Superior temporal gyrus (tissue), 1 donor: ENCODE data around the gene FAM168A.
"Not testable (repeated sequence)": the region's sequence is repeated elsewhere in the genome, so short reads cannot be mapped to it uniquely, and the experiment has no call there.

ENCODE experiments used
- DNase-seq: peaks from one replicate; pipeline ENCODE4 v3.0.0-alpha.2; 2016; ENCODE audit errors: extremely low spot score

Gene FAM168A

GRCh38 chr11:73468590-73469161 lies 129.2 kb downstream of the FAM168A start:
- no peak for DNase-seq

DNA sequence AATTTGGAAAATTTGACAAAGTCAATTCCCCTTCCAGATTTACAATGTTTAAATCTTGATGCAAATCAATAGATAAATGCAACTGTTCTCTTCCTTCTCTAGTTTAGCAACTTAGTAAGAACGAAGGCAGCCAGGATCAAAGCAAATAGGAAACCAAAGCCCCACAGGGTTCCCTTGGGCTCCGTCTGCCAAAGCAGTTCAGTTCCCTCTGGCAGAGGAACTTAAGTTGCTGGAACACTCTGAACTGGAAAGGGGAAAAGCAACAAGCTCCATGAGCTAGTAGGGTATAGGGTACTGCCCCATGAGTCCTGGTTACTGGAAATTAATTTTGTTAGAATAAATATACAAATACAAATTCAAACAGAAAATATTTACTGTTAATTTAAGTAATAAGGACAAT lies 130.4 kb downstream of the FAM168A start:
- DNase-seq = no peak

GRCh38 chr11:73466643-73467042 lies 131.3 kb downstream of the FAM168A start:
- no peak for DNase-seq

DNA sequence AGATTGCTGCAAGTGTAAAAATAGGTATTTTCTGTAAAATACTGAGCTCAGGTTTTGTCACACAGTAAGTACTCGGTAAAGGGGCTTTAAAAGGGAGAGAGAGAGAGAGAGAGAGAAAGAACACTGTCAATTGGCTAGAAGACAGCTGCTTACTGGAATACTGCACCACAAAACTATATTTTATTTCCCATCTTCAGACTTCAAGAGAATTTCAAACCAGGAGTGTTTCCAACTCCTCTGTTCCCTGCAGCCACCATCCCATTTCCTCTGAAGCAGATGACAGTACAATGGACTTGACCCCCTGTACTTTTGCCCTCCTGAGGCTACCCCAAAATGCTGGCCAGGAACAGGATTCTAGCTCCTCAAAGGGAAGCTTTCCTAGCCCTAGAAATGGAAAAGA lies 132.0 kb downstream of the FAM168A start:
- no peak for DNase-seq

- no peak for DNase-seq
Measured at GRCh38 chr11:73465023-73465675, 132.8 kb downstream of the FAM168A start.

GRCh38 chr11:73464347-73464746 lies 133.6 kb downstream of the FAM168A start:
- DNase-seq = no peak

GRCh38 chr11:73463359-73463758 lies 134.6 kb downstream of the FAM168A start:
- no peak for DNase-seq

DNA sequence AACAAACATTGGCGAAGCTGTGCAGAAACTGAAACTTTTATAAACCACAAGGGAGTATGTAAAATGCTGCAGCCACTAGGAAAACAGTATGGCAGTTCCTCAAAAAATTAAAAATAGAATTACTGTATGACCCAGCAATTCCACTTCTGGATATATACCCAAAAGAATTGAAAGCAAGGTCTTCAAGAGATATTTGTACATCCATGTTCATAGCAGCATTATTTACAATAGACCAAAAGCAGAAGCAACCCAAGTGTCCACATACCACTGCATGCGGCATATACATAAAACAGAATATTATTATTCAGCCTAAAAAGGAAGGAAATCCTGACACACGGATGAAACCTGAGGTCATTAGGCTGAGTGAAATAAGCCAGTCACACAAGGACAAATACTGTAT lies 135.9 kb downstream of the FAM168A start:
- DNase-seq = no peak

- DNase-seq = no peak
Measured at GRCh38 chr11:73461335-73461840, 136.5 kb downstream of the FAM168A start.

DNA sequence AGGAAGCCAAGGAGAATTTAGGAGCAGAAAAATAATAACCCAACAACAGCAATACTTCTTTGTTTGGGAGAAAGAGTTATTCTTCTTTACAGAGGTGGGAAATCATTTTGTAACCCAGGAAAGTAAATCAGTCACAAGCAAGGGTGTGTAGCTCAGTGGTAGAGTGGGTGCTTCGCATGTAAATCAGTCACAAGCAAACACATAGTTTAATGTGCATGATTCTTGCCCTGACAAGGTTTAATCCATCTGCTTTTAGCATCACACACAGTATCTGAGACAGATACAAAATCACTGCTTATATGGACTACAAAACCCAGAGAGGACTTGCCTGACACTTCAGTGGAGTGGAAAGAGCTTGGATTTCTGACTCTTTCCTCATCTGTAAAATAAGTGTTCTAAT lies 139.7 kb downstream of the FAM168A start:
- DNase-seq = no peak

DNA sequence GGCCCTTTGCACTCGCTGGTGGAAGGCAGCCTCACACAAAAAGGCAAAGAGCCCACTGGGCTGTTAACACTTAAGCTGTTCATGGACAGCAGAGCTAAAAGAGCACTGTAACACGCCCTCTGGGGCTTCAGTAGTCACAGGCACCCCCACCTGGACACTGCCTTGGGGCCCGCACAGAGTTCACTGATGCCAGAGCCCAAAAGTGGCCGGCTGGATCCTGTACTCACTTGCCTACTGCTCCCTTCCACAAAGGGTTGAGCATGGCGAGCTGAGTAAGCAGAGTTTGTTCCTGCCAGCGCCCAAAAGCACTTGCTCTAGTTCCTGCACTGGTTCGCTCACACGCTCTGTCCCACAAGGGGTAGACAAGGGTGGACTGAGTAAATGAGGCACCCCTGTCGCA lies 142.9 kb downstream of the FAM168A start:
- no peak for DNase-seq

DNA sequence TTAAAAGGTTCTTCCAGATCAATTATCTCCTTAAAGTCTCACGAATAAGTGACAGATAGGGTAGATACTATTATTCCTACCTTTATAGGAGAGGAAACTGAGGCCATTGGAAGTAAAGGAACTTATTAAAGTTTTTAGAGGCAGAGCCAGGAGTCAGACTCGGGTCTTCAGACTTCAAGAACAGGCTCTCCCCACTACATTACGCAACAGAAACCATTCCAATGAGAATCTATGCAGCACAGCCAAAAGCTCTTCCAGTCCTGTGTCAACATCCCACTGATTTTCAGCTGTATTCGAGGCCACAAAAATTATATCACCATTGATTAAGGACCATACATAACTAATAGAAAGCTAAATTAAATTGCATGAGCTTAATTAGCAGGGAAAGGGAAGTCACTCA lies 144.3 kb downstream of the FAM168A start:
- DNase-seq = no peak

- DNase-seq = no peak
Measured at GRCh38 chr11:73452726-73453125, 145.2 kb downstream of the FAM168A start.

- DNase-seq = no peak
Measured at GRCh38 chr11:73451896-73452295, 146.0 kb downstream of the FAM168A start.

- no peak for DNase-seq
Measured at GRCh38 chr11:73446766-73447165, 151.1 kb downstream of the FAM168A start.

GRCh38 chr11:73445980-73446379 lies 151.9 kb downstream of the FAM168A start:
- DNase-seq = no peak

DNA sequence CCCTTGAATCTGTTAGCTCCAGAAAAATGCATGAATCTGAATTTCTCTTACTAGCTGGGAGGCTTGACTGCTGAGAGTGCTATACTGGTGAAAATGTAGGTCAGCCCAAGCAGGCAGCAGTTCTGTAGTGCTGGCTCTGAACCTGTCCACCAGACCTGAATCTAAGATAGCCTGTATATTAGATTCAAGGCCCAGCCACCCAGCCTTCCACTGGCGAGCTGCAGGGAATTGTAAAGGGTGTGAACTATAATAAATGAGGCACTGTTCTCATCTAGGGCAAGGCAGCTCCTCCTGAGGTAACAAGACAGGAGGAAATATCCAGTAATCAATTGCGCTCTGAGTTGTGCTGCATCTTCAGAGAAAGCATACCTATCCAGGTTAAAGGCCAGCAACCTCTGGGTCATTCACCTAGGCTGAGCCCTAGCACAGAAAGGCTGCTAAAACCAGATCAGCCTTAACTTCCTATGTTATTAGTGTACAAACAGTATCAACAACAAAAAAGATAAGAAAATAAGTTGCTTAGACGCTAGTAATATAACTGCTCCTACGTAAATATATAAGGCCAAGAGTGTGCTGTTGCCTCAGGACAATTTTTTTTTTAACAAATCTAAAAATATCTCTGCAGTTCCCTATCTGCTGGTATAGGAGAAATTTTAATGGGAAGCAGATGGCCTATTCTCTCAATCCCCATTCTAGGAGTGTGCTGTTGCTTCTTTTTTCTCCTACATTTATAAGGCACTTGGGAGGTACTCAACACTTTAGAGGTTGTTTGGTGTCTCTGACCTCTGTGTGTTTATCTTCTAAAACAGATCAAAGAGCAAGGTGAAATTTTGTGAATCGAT lies 158.7 kb downstream of the FAM168A start:
- no peak for DNase-seq

DNA sequence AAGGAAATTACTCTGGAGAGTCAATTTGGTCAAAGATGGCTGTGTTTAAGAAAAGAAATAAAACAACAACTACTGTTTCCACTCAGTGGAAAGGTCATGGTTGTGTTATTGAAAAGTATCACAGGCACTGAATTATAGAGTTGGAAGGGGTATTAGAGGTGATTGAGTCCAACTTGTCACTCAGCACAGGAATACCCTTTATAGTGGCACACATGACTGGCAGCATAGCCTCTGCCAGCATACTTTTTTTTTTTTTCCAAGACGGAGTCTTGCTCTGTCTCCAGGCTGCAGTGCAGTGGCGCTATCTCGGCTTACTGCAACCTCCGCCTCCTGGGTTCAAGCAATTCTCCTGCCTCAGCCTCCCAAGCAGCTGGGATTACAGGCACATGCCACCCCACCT lies 161.1 kb downstream of the FAM168A start:
- DNase-seq = not testable (repeated sequence)

GRCh38 chr11:73431396-73431795 lies 166.5 kb downstream of the FAM168A start:
- no peak for DNase-seq

DNA sequence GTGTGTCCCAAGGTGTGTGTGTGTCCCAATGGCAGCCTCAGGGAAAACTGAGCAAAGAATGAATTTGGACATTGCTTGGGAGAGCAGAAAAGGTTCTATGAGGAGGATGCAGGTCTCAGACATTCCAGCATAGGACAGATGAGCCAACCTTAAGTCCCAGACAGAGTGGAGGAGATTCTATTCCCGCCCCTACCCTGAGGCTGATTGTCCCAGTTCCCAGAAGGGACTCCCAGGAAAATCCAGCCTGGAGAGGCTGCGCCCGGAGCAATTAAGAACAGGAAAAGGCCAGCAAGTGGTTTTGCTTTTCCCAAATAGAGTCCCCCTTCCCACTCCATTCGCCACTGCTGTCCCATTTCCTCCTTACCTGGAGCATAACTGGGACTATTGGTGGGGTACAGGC lies 167.6 kb downstream of the FAM168A start:
- DNase-seq = no peak

- DNase-seq = no peak
Measured at GRCh38 chr11:73429121-73429750, 168.7 kb downstream of the FAM168A start.

DNA sequence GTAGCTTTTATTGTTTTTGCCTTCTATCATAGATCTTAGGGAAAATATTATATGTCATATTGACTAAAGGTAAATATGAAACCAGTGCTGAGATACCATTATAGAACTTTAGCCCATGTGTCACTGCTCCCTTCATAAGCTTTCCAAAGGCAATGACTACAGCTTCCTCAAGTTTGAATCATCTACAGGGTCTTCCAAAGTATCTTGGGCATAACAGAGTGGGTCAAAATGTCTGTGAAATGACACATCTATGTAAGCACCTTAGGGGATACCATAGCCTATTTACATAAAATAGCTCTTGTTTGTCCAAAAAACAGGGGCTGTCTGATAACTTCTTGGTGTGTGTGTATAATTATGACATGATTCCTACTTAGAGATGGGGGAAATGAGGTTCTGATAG lies 169.2 kb downstream of the FAM168A start:
- DNase-seq = no peak
